Measurements from ENCODE around the gene ATXN7L3.

GRCh38 chr17:44235583-44235936, 35.9 kb upstream of the ATXN7L3 start:
- TF ChIP-seq EZH2 (IDR thresholded peaks at IDR 0.05) (no peak), FOXP2 (optimal IDR thresholded peaks at IDR 0.05; ENCODE audit: control extremely low read depth, extremely low read length, insufficient read depth) (no peak)

All from SK-N-MC (cell line).